HG03060 (cell line): ENCODE results near the gene CTIF.

Source experiments
- ATAC-seq: cut with Tn5 transposase; IDR thresholded peaks from one replicate; pipeline ENCODE4 v1.9.1; 2021; ENCODE audit warnings: low read depth, moderate number of reproducible peaks; ENCODE audit not compliant: unreplicated experiment

The CTIF gene

DNA sequence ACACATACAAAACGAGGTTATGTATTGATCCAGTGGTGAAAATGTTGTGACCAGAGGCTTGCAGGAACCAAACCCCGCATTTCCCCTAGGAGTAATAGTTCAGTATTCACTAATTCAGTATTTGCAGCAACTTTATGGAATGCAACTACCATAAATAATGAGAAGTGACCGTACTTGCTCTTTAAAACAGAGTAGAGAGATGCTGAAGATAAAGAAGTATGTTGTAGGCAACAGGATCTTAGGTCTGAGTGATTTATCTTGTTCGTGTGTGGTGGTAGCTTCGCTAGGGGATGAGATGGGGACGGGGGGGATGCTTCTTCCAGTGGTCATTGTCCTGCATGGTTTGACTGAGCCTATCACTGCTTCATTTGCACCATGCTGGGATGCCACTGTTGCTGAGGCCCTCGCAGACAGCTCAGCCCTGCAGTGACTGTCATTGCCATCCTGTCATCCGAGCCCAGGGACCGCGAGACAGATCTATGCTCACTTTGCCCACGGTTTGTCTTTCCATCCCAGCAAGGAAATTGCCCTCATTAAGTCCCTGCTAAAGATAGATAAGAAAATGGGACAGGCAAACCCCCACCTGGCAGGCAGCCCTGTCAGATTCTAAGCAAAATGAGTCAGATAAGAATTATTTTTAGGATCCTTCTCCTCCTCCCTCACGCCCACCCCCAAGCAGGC, 181.3 kb downstream of the CTIF start:
- no peak for ATAC-seq

DNA sequence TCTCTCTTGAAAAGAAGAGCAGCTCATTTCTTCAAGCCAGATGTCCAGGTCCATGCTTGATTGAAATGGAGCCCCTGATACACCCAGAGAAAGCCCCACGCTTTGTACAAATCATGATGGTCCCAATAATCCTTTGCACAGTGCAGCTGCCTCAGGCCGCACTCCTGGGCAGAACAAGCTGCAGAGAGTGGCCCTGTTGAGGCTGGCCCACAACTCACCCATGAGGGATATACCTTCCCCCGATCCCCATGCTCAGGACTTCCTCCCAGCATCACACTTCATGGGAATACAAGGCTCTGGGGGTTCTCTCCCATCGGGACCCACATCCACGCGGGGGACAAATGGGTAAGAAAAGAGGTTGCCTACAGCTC, 181.8 kb downstream of the CTIF start:
- no peak for ATAC-seq

GRCh38 chr18:48721312-48721711, 182.5 kb downstream of the CTIF start:
- no peak for ATAC-seq

DNA sequence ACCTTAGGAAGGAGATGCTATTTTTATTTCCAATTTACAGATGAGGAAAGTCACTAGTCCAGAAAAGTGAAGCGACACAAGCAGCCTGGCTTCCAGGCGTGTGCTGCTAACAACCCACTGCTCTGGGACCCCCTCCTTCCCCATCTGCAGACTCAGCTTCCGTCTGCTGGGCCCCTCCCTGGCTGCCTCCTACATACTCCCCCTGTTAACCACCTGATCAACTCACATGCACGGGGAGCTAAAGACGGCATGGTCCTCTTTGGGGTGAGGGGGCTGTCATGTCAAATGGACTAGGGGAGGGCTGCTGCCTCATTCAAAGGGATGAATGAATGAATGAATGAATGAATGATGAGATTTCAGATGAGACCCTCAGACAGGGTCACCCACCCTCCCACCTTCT, 184.2 kb downstream of the CTIF start:
- ATAC-seq: no peak

DNA sequence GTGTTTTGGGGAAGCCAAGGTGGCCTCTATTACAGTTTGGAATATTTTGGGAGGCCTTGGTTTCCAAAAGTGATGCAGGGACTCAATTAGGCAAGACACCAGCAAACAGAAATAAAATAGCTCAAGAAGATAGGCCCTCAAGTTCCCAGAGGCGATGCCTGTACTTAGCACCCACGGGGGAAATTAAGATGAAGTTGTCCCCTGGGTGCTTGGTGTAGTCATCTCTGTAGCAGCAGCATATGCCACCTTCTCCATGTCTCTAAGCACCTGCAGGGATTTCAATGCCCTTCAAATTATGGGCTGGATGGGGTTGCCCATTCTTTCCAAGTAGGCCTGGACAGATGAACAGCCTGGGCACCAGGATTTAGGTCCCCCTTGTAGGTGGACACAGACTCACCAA, 185.0 kb downstream of the CTIF start:
- ATAC-seq: no peak

DNA sequence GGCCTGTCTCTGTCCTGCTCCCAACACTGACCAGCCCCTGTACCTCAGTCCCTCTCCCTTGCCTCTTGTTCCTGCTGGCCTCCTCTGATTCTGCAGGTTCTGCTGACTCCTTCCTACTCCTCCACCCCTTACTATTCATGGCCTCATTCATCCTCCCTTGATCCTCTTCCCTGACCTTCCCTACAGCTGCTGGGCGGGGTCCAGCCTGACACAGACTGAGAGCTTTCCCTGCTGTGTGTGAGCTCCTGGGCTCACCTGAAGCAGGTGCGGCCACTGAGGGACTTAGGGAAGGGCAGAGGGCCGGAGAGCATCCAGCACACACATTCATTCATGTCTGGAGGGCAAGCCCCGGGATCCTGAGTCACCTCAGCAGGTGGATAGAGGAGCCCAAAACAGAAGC, 185.6 kb downstream of the CTIF start:
- no peak for ATAC-seq

- no peak for ATAC-seq
Observed at GRCh38 chr18:48724939-48725338, 186.1 kb downstream of the CTIF start.

DNA sequence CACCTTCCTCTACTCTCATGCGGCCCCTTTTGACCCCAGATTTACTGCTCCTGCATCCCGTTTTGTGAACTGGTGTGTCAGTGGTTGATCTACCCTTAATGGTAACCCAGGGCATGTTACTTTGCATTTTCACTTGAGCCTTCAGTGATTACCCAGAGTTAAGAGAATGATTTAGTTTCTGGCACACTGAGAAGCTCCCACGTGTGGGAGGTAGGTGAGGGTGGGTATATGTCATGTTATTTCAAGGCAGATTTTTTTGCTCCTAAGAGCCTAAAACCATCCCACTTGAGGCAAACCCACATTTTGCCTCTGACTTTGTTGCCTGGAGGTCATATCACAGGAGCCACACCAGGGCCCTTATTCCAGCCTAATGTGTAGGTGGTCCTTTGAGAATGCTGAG, 186.7 kb downstream of the CTIF start:
- no peak for ATAC-seq

DNA sequence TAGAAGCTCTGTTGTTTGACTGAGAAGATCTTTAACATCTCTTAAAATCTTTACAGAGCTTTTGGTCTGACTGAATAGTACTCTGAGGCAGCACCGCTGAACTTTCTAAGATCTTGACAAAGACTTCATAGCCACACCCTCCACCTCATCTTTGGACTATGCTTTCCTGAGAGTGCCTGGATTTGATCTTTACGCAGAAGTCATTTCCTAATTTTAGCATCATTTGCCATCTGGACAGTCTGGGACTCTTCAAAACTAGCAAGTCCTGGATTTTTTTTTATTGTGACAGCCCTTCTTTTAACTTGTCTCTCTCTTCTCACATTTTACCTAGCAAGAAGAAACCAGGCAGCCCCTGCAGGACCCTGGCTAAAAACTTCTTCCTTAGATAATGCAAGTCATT, 188.8 kb downstream of the CTIF start:
- ATAC-seq: no peak

- no peak for ATAC-seq
Observed at GRCh38 chr18:48728204-48728833, 189.5 kb downstream of the CTIF start.

GRCh38 chr18:48729404-48729803, 190.6 kb downstream of the CTIF start:
- ATAC-seq: no peak

- no peak for ATAC-seq
Observed at GRCh38 chr18:48730010-48730409, 191.2 kb downstream of the CTIF start.

DNA sequence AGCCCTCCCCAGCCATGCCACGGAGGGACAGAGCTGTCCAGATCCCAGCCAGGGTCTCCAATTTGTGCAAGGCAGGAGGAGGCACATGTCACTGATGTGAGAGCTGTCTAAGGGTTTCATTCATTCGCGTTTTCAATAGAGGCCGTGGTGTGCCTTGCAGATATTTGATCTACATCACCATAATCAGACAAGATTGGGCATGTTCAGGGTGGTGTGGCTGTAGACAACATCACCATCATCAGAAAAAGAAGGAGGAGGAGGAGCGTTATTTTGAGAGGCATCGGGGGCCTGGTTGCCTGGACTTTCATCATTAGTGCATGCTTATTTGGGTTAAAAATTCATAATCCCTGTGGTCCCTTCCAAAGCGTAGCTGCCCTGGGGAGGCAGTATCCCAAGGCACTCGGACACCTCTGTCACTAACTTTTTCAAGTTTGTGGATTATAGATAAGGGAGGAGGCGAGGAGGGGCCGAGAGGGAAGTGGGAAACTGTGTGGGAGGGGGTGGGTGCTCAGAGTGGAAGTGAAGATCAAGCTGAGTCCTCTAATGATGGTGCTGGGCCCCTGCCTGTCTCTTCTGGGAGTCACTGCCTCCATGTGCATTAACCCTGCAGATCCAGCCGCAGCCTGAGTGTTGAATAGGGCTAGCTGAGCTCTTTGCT, 194.1 kb downstream of the CTIF start:
- ATAC-seq: no peak

- no peak for ATAC-seq
Observed at GRCh38 chr18:48733643-48734253, 194.9 kb downstream of the CTIF start.

DNA sequence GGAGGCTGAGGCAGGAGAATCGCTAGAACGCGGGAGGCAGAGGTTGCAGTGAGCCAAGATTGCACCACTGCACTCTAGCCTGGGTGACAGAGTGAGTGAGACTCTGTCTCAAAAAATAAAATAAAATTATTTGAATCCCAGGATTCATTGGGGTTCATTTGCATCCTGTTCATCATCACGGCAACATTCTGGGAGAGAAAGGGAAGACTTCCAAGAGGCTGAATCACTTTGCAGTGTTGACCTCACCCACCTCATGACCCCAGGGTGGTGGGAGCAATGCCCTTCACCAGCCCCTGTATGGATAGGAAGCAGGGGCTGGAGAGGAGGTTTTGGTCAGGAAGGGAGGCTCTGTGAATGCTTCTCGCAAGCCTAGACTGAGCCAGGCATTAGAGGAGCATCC, 195.6 kb downstream of the CTIF start:
- no peak for ATAC-seq

DNA sequence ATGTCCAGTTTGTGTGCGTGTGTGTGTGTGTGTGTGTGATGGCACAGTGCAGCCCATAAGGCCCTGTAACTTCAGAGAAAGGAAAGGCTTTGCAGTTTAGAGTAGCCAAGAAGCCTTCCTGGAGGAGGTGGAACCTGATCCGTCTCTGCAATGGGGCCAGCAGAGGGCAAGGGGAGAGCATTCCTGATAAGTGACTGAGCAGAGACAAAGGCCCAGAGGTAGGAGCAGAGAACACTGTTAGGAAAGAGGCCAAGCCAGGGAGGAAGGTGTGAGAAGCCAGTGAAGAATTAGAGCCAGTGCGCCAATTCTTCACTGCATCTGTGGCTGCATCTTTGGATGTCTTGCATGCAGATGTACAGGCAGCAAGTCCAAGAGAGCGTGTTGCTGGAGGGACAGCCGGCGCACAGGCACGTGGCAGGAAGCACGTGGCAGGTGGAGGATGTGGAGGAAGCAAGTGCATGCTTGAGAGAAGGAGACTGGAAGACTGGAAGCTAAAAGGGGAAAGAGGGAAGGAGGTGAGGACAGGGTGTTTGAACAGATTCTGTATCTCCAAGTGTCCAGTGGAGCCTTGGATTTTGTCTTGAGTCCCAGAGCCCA, 196.3 kb downstream of the CTIF start:
- ATAC-seq: no peak

GRCh38 chr18:48735681-48736255, 196.9 kb downstream of the CTIF start:
- ATAC-seq: no peak

- ATAC-seq: no peak
Observed at GRCh38 chr18:48736321-48737260, 197.8 kb downstream of the CTIF start.

DNA sequence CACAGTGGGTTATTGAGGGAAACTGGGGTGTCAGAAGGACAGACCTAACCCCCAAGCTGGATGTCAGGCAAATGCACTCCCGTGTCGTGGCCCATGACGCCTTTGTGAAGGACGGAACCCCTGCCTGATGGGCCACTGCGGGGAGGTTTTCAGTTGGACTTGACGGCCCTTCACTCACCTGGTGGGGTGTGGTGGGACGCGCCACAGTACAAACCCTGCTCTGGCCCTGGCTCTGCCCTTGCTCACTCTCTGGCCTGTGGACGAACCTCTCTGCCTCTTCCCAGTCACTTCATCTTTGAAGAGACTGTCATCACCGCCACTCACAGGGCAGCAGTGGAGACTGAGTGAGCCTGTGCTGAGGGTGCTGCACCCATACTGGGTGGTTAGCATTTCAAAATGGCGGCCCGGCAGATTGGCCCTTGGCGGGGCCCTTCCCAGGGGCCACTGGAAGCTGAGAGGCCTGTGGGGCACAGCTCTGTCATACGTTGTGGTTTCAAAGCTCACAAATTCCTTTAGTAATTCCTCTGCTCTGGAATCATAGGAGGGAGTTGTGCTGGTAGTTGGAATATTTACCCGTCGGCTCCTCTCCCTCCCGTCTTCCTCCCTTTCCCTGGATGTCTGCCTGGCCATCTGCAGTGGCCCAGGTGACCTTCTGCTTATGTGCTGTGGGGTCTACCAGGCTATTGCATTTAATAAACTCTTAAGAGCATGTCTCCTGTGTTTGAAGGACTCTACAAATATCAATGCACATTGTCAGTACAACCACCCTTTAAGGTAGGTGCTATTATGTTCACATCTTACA, 200.6 kb downstream of the CTIF start:
- no peak for ATAC-seq
